ENCODE results near the gene HK1. TPM values are rescaled to one million over a fixed set of nuclear protein-coding genes. Genes with fewer than 3 reads are reported as not detected.

HK1 gene
- total and polyA plus RNA-seq, 2 of the 13 experiments (the other 11 are each of a cell fraction or from before 2014, with no cell fraction given): 0.29 to 1.5 TPM

GRCh38 chr10:69338547-69339450 is 60.5 kb downstream of the HK1 start:
- in situ Hi-C loops (cut with HindIII; ENCODE audit: extremely low pct_ligation_motif_present, low pct_unique_long_range_greater_than_20kb) (no loop called here), intact Hi-C loops (cut with micrococcal nuclease; ENCODE audit: unreplicated experiment) (no loop called here)
- H3K4me3 ChIP-seq (replicated peaks in 1 of 3; ENCODE audit: insufficient read depth in 1 of 3, low read depth in 2 of 3, low read length in 3 of 3): no peak overlapping the region
- ATAC-seq (no peak), DNase-seq (ENCODE audit: low spot score) (no peak), FAIRE-seq (no peak)
- no peak overlapping the region for H2AFZ ChIP-seq (ENCODE audit: low read length)
- POLR2A ChIA-PET: no interaction called here
- 48% methylated on average over 8 of the region's 9 CpGs for whole genome bisulfite sequencing (ENCODE audit: low lambda C conversion rate)
- CTCF ChIA-PET (ENCODE audit: low intra/inter-chr PET ratio, low total read pairs): no interaction called here
- H4K20me1 ChIP-seq (ENCODE audit: insufficient read depth, low read length): no peaks in the 10 kb centered on the region
- no peaks in the 10 kb centered on the region for H3K9me3 ChIP-seq (ENCODE audit: low read length)
- H3K4me2 ChIP-seq (ENCODE audit: low read depth, low read length): no peak overlapping the region
- no TSS peak for BruUV-seq (replicated peaks)
- TF ChIP-seq ZNF124 (CRISPR knock-in tag; IDR thresholded peaks at IDR 0.05) (no peak), ASH2L (IDR thresholded peaks at IDR 0.05; ENCODE audit: insufficient read length, low read depth, low read length) (no peak), DNMT3B (CRISPR knock-in tag; conservative IDR thresholded peaks at IDR 0.05) (no peak), ATF1 (CRISPR knock-in tag; IDR thresholded peaks at IDR 0.05) (no peak)
- H3K4me1 ChIP-seq (ENCODE audit: insufficient read depth, low read length): 0 out of 2 replicates have a peak, but pooled peaks cover 6% of the 10 kb centered on the region
- peaks cover 1 to 25% of the 10 kb centered on the region in 2 experiments; a peak in 2 of 5 replicates for H3K27me3 ChIP-seq (ENCODE audit: control insufficient read depth in 1 of 2, insufficient read depth in 2 of 2, low read length in 2 of 2)
- no peaks in the 10 kb centered on the region for H3K79me2 ChIP-seq (ENCODE audit: insufficient read depth, low read length)
- no peak overlapping the region for H3K9ac ChIP-seq (ENCODE audit: insufficient read depth, low read depth, low read length)
- no peak overlapping the region for H3K27ac ChIP-seq (ENCODE audit: extremely low read length, insufficient read depth, low read length)
- no peaks in the 10 kb centered on the region for H3K36me3 ChIP-seq (replicated peaks in 1 of 2; ENCODE audit: control insufficient read depth in 1 of 2, insufficient read depth in 2 of 2, low read length in 2 of 2)

GRCh38 chr10:69340695-69341094 is 62.4 kb downstream of the HK1 start:
- CTCF ChIA-PET (ENCODE audit: low intra/inter-chr PET ratio, low total read pairs): no interaction called here
- intact Hi-C loops (cut with micrococcal nuclease; ENCODE audit: unreplicated experiment) (no loop called here), in situ Hi-C loops (cut with HindIII; ENCODE audit: extremely low pct_ligation_motif_present, low pct_unique_long_range_greater_than_20kb) (no loop called here)
- Histone ChIP-seq H3K4me2 (ENCODE audit: low read depth, low read length) (no peak overlapping the region), H3K4me1 (ENCODE audit: insufficient read depth, low read length) (0 out of 2 replicates have a peak, but pooled peaks cover 6% of the 10 kb centered on the region), H3K79me2 (ENCODE audit: insufficient read depth, low read length) (no peaks in the 10 kb centered on the region), H3K9me3 (ENCODE audit: low read length) (no peaks in the 10 kb centered on the region), H3K4me3 (replicated peaks in 1 of 3; ENCODE audit: insufficient read depth in 1 of 3, low read depth in 2 of 3, low read length in 3 of 3) (no peak overlapping the region), H3K27me3 (ENCODE audit: control insufficient read depth in 1 of 2, insufficient read depth in 2 of 2, low read length in 2 of 2) (peaks cover 1 to 17% of the 10 kb centered on the region in 2 experiments; a peak in 2 of 5 replicates), H2AFZ (ENCODE audit: low read length) (no peak overlapping the region), H3K36me3 (replicated peaks in 1 of 2; ENCODE audit: control insufficient read depth in 1 of 2, insufficient read depth in 2 of 2, low read length in 2 of 2) (no peaks in the 10 kb centered on the region), H3K27ac (ENCODE audit: extremely low read length, insufficient read depth, low read length) (no peak overlapping the region), H3K9ac (ENCODE audit: insufficient read depth, low read depth, low read length) (no peak overlapping the region), H4K20me1 (ENCODE audit: insufficient read depth, low read length) (no peaks in the 10 kb centered on the region)
- ATAC-seq (no peak), DNase-seq (ENCODE audit: low spot score) (no peak), FAIRE-seq (no peak)
- BruUV-seq (replicated peaks): no TSS peak
- POLR2A ChIA-PET: no interaction called here
- 50% methylated on average over 9 of the region's 9 CpGs for WGBS (ENCODE audit: low lambda C conversion rate)
- TF ChIP-seq ATF7-NPFF (CRISPR knock-in tag; IDR thresholded peaks at IDR 0.05; ENCODE audit: low read depth): no peak
- TF ChIP-seq ZBTB33 (CRISPR knock-in tag; IDR thresholded peaks at IDR 0.05): no peak
- TF ChIP-seq CREM (IDR thresholded peaks at IDR 0.05): no peak
- no peak for TF ChIP-seq CREM (CRISPR knock-in tag; IDR thresholded peaks at IDR 0.05)
- TF ChIP-seq AKNA (CRISPR knock-in tag; IDR thresholded peaks at IDR 0.05; ENCODE audit: borderline replicate concordance): no peak
- TF ChIP-seq ZNF782 (CRISPR knock-in tag; IDR thresholded peaks at IDR 0.05; ENCODE audit: borderline replicate concordance): no peak

Measured in HepG2 (cell line).